Measurements from ENCODE around the gene PRKAR1B.

Gene PRKAR1B

DNA sequence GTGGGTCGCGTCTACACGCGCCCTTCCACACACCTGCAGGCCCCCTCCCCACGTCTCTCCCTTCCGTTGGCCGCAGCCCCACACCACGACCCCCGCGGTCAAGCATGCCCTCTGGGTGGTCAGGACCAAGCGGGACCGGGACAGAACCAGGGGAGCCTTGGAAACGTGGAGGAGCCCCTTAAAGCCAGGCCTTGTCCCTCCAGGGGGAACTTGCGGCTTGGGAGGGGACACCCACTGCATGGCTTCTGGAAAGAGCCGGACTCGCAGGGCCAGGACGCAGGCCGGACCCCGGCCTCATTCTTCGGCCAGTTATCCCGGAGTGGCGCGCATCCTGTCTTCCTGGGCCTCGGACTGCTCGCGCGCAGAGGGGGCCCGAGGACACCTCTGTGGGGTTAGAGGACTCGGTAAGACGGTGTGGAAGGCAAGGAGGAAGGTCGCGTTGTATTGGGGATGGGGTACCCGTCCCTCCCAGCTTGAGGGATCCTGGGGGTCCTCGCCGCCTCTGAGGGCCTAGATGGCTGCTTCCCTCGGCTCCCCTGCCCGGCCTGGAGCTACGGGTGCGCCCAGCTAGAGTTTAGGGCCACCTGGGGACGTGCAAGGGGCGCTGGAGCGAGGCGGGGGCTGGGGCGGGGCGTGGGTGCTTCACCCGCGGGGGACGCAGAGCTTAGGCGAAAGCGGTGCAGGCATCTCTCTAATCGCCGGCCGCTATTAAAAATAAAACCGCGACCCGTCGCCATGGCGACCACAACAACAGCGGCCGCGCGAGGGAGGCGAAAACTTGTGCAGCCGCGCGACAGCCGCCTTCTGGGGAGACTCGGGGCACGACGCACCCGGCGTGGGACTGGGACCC is 205.6 kb downstream of the PRKAR1B start:
- no peak for DNase-seq (ENCODE audit: low read depth)

DNA sequence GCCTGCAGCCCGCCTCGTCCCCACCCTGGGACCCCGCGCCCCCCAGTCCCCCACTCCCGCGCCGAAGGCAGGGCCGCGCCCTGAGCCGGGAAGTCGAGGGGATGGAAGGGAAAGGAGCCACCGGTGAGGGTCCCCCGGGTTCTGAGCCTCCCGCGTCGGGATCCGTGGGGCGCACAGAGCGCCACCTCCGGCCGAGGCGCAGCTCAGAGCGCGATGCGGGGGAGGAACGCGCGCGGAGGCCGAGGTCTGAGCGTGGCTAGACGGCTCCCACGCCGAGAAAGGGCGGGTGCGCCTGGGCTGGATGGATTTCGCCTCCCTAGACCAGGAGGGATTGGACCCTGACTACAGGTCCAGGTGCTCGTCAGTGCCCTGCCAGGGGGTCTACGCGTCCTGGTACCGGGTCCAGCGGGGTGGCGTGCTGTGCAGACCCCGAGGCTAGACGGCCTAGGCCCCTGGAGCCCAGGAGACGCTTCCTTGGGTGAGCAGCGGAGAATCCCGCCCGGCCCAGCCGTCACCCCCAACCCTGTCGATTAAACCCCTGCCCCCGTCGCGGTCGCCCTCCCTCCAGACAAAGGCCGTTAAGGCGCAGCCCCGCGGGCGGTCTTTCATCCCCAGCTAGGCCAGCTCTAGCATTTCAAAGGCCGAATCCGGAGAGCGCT is 206.4 kb downstream of the PRKAR1B start:
- DNase-seq (ENCODE audit: low read depth), result no peak

DNA sequence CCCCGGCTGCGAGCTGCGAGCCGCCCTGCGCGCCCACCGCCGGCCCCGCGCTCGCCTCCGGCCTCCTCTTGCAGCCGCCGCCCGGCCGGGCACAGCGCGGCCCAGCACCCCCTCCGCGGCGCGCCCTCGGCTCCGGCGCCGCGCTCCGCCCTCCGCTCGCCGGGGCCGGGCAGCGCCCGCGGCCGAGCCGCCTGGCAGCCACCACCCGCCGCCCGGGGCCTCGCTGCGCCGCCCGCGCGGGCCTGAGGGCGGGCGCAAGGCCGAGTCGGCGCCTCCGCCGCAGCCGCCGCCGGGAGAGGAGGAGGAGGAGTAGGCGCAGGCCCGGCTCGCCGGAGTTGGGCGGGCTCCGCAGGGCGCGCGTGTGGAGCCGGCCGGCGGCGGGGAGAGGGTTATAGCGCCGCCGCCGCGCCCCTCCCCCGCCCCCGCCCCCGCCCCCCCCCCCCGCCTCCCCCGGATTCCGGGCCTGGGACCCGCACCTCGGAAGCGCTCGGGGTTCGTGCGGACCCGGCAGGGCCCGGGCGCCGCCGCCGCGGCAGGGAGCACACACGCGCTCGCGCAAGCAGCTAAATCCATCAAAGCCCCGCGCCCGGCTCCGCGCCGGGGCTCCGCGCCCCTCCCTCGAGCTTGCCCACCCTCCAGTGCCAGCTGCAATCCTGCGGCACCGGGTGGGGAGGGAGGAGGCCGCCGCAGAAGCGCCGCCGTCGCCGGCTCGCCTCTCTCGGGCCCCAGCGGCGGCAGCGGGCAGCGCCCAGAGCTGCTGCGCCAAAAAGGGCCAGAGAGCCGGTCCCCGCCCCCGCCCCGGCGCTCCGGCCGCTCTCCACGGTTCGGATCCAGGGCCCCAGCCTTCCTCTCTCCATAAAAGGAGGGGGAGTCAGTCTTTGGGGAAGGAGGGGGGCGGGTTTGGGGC is 207.3 kb downstream of the PRKAR1B start, which contains the start of gene PDGFA:
Gene PDGFA, minus strand, starts transcription at position 363 of the 907 bp plus-strand sequence. CDS start 845 bp downstream, outside the sequence.
- no peak for DNase-seq (ENCODE audit: low read depth)

GRCh38 chr7:518630-519483 is 208.2 kb downstream of the PRKAR1B start:
- no peak for DNase-seq (ENCODE audit: low read depth)

DNA sequence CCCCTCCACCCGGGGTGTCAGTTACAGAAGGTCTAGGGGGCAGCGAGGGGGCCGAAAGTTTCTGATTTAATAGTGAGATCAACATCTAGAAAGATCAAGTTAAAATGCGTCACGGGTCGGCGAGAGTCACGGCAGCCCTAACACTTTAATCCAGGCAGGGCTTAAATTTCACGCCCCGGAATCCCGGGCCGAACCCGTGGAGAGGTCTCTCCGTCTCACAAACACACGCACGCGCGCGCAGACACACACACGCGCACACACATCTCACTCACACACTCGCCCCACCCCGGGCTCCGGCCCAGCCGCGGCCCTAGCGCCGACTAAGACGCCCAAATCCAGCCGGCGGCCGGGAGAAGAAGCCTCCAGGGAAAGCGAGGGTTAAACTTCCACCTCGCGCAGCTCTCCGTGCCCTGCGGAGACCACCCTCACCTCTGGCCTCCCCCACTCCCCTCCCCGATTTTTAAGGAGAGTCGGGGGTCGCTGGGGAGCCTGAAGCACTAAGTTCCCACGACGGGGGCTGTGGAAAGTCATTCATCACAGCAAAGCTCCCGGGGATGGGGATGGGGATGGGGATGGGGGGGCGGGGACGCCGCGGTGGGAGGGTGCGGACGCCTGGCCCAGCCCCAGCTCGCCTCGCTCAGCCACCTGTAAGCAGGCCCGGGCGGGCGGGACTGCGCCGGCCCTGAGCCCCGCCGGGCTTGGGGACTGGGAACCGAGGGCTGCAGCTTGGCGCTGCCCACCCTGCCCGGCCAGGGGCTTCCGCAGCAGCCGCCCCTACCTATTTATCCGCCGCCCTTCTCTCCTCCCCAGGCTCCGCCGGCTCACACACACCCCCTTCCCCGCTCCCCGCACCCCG is 209.1 kb downstream of the PRKAR1B start:
- DNase-seq (ENCODE audit: low read depth), result no peak

DNA sequence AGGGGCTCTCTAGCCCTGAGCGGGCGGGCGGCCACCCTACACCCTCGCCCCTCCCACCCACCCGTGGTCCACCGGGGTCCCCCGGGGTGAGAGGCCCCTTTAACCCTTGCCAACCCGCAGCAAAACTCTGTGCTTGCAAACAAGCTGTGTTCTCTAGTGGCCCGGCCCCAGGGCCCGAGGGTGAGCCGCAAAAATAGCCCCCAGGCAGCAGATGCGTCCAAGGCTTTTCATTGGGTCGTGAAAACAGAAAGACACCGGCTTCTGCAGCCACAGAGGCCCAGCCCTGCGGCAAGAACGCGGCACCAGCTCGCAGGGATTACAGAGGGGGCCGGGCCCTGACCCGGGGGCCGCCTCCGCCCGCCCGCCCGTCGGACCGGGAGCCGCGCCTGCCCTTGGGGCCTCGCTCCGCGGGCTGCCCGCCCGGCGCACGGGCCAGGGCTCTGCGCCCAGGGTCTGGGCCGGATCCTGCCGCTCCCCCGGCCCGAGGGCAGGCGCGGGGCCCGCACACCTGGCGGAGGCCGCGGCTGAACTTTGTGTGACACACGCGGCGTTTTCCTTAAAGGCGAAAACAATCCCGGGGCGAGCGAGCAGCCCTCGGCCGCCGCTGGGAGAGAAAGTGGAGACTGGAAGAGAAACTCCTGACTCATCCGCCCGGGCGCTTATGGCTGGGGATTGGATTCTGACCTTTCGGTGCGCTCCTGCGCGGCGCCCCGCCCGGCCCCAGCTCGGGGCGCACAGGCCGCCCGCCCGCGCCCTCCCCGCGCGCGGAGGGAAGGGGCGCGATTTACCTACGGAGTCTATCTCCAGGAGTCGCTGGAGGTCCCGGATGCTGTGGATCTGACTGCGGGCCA is 210.2 kb downstream of the PRKAR1B start:
- DNase-seq (ENCODE audit: low read depth), result no peak

DNA sequence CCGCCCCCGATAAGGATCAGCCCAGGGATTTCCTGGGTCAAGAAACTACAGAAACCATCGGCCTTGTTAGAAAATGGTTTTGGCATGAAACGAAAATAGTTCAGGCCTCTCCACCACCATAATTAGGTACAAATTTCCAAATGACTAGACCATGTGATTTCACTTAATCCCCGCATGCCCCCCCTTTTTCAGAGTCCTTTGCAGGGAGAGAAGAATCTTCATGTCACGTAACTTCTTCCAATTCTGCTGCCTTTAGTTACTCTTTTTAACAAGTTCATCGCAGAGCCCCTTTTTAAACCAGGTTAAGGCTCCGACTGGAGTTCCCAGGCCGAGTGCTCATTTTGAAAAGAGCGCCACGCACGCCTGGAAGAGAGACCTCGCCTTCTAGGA is 210.9 kb downstream of the PRKAR1B start:
- no peak for DNase-seq (ENCODE audit: low read depth)

- DNase-seq (ENCODE audit: low read depth), result no peak
Measured at GRCh38 chr7:515628-516027, 211.5 kb downstream of the PRKAR1B start.

DNA sequence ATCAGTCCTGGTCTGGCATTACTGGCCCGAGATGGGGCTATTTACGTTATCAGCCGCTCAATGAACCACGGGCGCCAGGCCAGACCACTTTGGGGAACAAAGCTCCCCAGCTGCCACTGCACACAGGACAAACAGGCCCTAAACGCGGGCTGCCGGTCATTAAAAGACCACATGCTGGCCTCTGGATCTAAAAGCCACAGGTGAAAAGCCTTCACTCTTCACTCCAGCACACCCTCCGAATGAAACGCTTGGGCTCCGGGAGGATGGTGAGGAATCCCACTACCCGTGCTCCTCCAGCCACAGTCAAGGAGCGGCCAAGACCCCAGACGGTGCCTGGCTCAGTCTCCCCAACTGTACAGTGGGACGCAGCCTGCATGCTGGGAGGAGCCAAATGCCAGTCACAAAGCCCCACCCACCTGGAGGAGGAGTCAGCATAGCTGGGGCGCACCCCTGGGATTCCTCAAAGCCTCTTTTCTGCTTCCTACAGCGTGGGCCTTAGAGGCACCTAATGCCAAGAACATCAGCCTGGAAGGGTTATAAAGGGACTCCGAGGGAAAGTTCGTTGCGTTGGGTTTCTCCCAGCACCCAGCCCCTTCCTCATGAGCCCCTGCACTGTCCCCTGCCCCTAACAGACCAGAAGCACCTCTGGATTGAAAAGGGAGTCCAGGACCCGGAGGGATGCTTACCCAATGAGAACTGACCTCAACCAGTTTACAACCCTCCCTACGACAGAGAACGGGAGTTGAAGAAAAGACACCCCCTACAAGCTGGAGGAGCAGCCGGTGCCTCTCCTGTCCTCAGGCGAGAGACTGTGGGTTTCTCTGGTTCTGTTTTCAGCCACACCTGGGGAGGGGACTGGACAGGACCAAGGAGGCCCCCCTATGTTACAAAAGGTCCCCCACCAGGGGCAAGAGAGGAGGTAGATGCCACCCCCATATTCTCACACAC is 212.2 kb downstream of the PRKAR1B start:
- no peak for DNase-seq (ENCODE audit: low read depth)

- no peak for DNase-seq (ENCODE audit: low read depth)
Measured at GRCh38 chr7:514242-514641, 212.8 kb downstream of the PRKAR1B start.

GRCh38 chr7:513521-514166 is 213.4 kb downstream of the PRKAR1B start:
- no peak for DNase-seq (ENCODE audit: low read depth)

DNA sequence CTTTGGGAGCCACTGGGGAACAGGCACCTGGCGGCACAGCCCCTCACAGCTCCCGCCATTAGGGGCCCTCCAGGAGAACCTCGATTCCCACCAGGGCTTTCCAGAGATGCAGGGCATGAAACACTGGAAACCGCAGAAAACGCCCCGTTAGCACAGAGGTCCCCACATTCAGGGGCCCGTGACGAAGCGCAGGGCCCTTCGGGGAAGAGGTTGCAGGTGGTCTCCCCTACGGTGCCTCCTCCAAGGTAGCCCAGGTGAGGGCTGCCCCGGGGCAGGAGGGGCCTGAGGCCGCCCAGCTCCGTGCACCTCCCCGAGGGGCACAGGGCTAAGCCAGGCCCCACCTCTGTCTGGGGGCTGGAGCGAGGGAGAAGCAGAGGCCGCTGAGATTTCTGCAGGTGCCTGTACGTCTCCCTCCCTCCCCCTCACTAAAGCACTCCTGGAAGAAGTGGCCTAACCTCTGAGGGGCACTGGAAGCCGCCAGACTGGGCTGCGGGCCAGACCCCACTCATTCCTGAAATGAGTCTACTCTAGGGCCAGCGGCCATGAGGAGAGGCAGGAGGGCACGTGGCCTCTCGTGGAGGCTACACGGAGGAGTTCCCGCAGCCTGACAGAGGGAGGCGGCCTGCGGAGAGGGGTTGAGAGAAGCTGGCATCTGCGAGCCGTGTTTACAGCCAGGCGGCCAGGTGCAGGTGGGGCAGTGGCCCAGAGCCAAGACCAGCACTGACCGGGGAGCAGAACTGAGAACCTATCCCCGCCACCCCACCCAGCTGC is 214.4 kb downstream of the PRKAR1B start:
- DNase-seq (ENCODE audit: low read depth), result no peak

DNA sequence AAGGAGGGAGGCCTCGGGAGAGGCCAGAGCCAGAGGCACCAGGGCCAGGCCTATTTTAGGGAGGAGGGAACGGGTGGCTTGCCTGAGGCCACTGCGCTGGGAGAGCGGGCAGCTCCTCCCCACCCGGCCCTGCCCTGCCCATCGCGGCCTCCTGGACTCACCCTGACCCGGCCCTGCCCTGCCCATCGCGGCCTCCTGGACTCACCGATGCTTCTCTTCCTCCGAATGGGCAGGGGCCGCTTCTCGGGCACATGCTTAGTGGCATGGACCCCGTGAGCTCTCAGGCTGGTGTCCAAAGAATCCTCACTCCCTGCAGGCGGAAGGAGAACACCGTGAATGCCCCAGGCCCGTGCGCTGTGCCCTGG is 215.0 kb downstream of the PRKAR1B start:
- no peak for DNase-seq (ENCODE audit: low read depth)

- DNase-seq (ENCODE audit: low read depth), result no peak
Measured at GRCh38 chr7:511476-512145, 215.5 kb downstream of the PRKAR1B start.

DNA sequence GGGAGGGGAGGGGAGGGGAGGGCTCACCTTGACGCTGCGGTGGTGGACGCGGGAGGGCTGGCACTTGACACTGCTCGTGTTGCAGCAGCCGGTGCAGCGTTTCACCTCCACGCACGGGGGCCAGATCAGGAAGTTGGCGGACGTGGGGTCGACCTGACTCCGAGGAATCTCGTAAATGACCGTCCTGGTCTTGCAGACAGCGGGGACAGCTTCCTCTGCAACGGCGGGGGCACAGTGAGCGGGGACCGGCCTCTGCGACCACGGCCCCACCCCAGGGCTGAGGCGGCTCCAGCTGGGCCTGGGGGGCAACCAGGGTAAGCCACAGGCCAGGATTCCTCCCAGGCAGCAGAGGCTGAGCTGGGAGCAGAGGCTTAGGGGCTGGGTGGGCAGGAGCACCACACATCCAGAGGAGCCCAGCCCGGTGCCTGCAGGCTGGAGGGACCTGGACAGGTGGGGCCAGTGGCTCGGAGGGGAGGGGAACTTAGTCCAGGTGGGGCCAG is 216.2 kb downstream of the PRKAR1B start:
- no peak for DNase-seq (ENCODE audit: low read depth)

DNA sequence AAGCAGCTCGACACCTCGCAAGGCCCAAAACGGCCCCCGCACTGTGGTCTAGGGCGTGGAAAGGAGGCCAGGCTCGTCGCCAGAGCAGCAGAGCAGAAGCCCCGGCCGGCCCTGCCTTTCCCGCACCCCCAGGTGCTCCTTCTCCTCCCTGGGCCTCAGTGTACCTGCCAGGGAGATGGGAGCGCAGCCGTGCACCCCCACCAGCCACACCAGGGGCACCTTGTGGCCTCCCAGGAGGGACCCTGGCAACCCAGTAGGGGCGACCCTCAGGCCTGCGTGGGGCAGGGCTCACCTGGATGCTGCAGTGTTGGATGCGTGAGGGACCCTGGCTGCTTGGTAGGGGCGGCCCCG is 217.0 kb downstream of the PRKAR1B start:
- no peak for DNase-seq (ENCODE audit: low read depth)
